Keratinocyte (primary cell): ENCODE results near the gene CCR6. TPM values are rescaled to one million over a fixed set of nuclear protein-coding genes. Genes with fewer than 3 reads are reported as not detected.

ENCODE experiments used
- DNase-seq: peaks from one replicate; pipeline ENCODE4 v3.0.0-alpha.2; 2011; ENCODE audit warnings: low read depth, missing footprints, low spot score
- FAIRE-seq: peaks from 2 replicates; lab custom pipeline; 2011; peaks lifted over from hg19 to GRCh38; lab: Jason Lieb, UNC
- H2AFZ ChIP-seq: 2 replicates; pipeline ENCODE4 v1.6.0; 2012; ENCODE audit warnings: low read length, control low read depth, inconsistent platforms; ENCODE audit not compliant: control insufficient read depth
- H3K27ac ChIP-seq: 2 replicates; pipeline ENCODE4 v1.5.1; 2011; ENCODE audit warnings: low read length; ENCODE audit not compliant: control insufficient read depth, insufficient read depth
- H3K27me3 ChIP-seq: 3 replicates; pipeline ENCODE4 v1.6.0; 2011; ENCODE audit warnings: low read length; ENCODE audit not compliant: control insufficient read depth, insufficient read depth; ENCODE audit errors: extremely low read depth
- H3K36me3 ChIP-seq, 2 experiments: 2 replicates in 1 of 2; 3 replicates in 1 of 2; pipeline ENCODE4 v1.5.1; 2011; ENCODE audit warnings: low read length in 2 of 2, mild to moderate bottlenecking in 1 of 2; ENCODE audit not compliant: control insufficient read depth in 2 of 2, insufficient read depth in 2 of 2; ENCODE audit errors: extremely low read depth in 1 of 2
- H3K4me1 ChIP-seq: 3 replicates; pipeline ENCODE4 v1.5.1; 2011; ENCODE audit warnings: low read length; ENCODE audit not compliant: control insufficient read depth, insufficient read depth; ENCODE audit errors: extremely low read depth
- H3K4me2 ChIP-seq: 3 replicates; pipeline ENCODE4 v1.6.0; 2011; ENCODE audit warnings: low read depth, low read length; ENCODE audit not compliant: control insufficient read depth, insufficient read depth; ENCODE audit errors: extremely low read depth
- H3K4me3 ChIP-seq, 3 experiments: fragments of 200-600 bp in 1 of 3; sonication (generic) in 1 of 3; 2 replicates in 2 of 3; 3 replicates in 1 of 3; pipeline ENCODE4 v1.5.1; 2011 to 2016; ENCODE audit warnings: low read length in 3 of 3, mild to moderate bottlenecking in 3 of 3, control low read depth in 2 of 3, inconsistent platforms in 1 of 3, low read depth in 1 of 3, mixed read lengths in 1 of 3, mixed run types in 1 of 3, moderate library complexity in 1 of 3; ENCODE audit not compliant: control insufficient read depth in 2 of 3, insufficient read depth in 2 of 3; ENCODE audit errors: extremely low read depth in 1 of 3
- H3K79me2 ChIP-seq: 2 replicates; pipeline ENCODE4 v1.6.0; 2012; ENCODE audit warnings: low read length; ENCODE audit not compliant: control insufficient read depth, insufficient read depth
- H3K9ac ChIP-seq: 3 replicates; pipeline ENCODE4 v1.6.0; 2011; ENCODE audit warnings: low read length; ENCODE audit not compliant: control insufficient read depth, insufficient read depth; ENCODE audit errors: extremely low read depth
- H3K9me1 ChIP-seq: 3 replicates; pipeline ENCODE4 v1.6.0; 2011; ENCODE audit warnings: low read length; ENCODE audit not compliant: control insufficient read depth, insufficient read depth; ENCODE audit errors: extremely low read depth
- H3K9me3 ChIP-seq: 2 replicates; pipeline ENCODE4 v1.5.1; 2012; ENCODE audit warnings: low read depth, low read length; ENCODE audit not compliant: control insufficient read depth
- H4K20me1 ChIP-seq: 3 replicates; pipeline ENCODE4 v1.6.0; 2011; ENCODE audit warnings: low read length; ENCODE audit not compliant: control insufficient read depth, insufficient read depth; ENCODE audit errors: extremely low read depth
- CTCF ChIP-seq, 3 experiments: IDR thresholded peaks in 1 of 3; conservative IDR thresholded peaks in 1 of 3; optimal IDR thresholded peaks in 1 of 3; 2 replicates in 2 of 3; 3 replicates in 1 of 3; pipeline versions ENCODE3 to v1.5.1; 2011; ENCODE audit warnings: low read length in 3 of 3, mild to moderate bottlenecking in 3 of 3, moderate library complexity in 2 of 3, control low read depth in 1 of 3, inconsistent platforms in 1 of 3; ENCODE audit not compliant: insufficient read depth in 2 of 3; ENCODE audit errors: extremely low read depth in 1 of 3
- EZH2 ChIP-seq: IDR thresholded peaks from one replicate; pipeline ENCODE4 v1.6.1; 2012; ENCODE audit warnings: inconsistent platforms, mild to moderate bottlenecking, low read length, moderate library complexity
- dilution Hi-C: fragments of 300-500 bp; cut with MboI; formaldehyde crosslinking; loops from one replicate; pipeline ENCODE4 v1.7.0; 2020; ENCODE audit warnings: low sequenced_read_pairs; ENCODE audit not compliant: extremely low pct_ligation_motif_present
- polyA plus RNA-seq, 5 experiments: library from polyadenylated mRNA; depleted of rRNA in 3 of 5; stranded (reverse) in 3 of 5; stranded (forward) in 1 of 5; unstranded in 1 of 5; fragments of >200 nt; gene quantifications; 1 replicate in 1 of 5; 2 replicates in 3 of 5; 3 replicates in 1 of 5; pipeline versions ENCODE4 v1.2.1 to v1.2.3, GENCODE V29; 2011 to 2012; ENCODE audit warnings: missing spikeins in 2 of 5, low read depth in 1 of 5, low replicate concordance in 1 of 5

CCR6 gene
- polyA plus RNA-seq, 1 donor (not counting 4 experiments of a cell fraction or from before 2014, with no cell fraction given) = not detected

GRCh38 chr6:167113047-167113754 is 9.7 kb upstream of the CCR6 start:
- H2AFZ ChIP-seq = no peak overlapping the region
- no peak overlapping the region for H3K27ac ChIP-seq
- H3K9me1 ChIP-seq = no peaks in the 10 kb centered on the region
- no peak for DNase-seq
- peaks cover 16% of the 10 kb centered on the region for H3K27me3 ChIP-seq
- FAIRE-seq = no peak
- H3K79me2 ChIP-seq = no peaks in the 10 kb centered on the region
- no peak for TF ChIP-seq EZH2
- H3K4me2 ChIP-seq = no peak overlapping the region
- dilution Hi-C loops = no loop called here
- H3K4me3 ChIP-seq = no peak overlapping the region
- H3K9me3 ChIP-seq = no peaks in the 10 kb centered on the region
- no peaks in the 10 kb centered on the region for H3K36me3 ChIP-seq
- H3K9ac ChIP-seq = no peak overlapping the region
- H3K4me1 ChIP-seq = no peaks in the 10 kb centered on the region
- no peaks in the 10 kb centered on the region for H4K20me1 ChIP-seq

- H3K79me2 ChIP-seq = no peaks in the 10 kb centered on the region
- TF ChIP-seq CTCF (optimal IDR thresholded peaks at IDR 0.05 in 1 of 3, IDR thresholded peaks at IDR 0.05 in 1 of 3, conservative IDR thresholded peaks at IDR 0.05 in 1 of 3; ENCODE audit: extremely low read depth in 1 of 3, insufficient read depth in 2 of 3, low read length in 3 of 3) (no peak), EZH2 (no peak)
- no peak for DNase-seq
- H3K9me1 ChIP-seq = no peaks in the 10 kb centered on the region
- H3K36me3 ChIP-seq = no peaks in the 10 kb centered on the region
- dilution Hi-C loops = no loop called here
- no peaks in the 10 kb centered on the region for H3K4me1 ChIP-seq
- no peak overlapping the region for H3K4me3 ChIP-seq
- no peak overlapping the region for H3K4me2 ChIP-seq
- H3K27ac ChIP-seq = no peak overlapping the region
- no peak for FAIRE-seq
- peaks cover 16% of the 10 kb centered on the region for H3K27me3 ChIP-seq
- H3K9me3 ChIP-seq = no peaks in the 10 kb centered on the region
- no peak overlapping the region for H2AFZ ChIP-seq
- H3K9ac ChIP-seq = no peak overlapping the region
- no peaks in the 10 kb centered on the region for H4K20me1 ChIP-seq
Observed at GRCh38 chr6:167113935-167114910, 8.7 kb upstream of the CCR6 start.
